GM12801 (cell line): Measurements from ENCODE around the gene GAREM1.

Experiments
- TF ChIP-seq, protein P1 (sequence below): IDR thresholded peaks from one replicate; pipeline ENCODE4 v1.5.1; 2011; ENCODE audit warnings: control low read depth; ENCODE audit not compliant: insufficient read length; ENCODE audit errors: extremely low read depth

GAREM1 gene

DNA sequence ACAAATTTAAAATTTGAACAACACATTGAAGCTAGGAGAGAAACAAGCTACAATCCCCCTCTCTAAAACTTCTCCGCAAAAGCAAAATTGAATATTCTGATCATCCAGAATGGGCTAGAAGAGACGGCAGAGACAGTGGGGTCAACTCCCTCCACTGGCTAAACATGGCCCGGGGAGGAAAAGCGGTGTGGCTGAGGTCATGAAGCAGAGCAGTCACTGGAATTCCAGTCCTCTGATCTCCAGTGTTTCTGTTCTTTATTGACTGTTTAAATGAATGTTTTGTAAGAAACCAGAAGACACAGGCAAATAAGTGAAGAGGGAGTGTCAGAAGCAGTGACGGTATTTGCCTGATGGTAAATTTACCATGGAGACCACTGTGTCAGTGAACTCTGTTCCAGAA lies 116.2 kb downstream of the GAREM1 start:
- TF ChIP-seq, protein P1, sequence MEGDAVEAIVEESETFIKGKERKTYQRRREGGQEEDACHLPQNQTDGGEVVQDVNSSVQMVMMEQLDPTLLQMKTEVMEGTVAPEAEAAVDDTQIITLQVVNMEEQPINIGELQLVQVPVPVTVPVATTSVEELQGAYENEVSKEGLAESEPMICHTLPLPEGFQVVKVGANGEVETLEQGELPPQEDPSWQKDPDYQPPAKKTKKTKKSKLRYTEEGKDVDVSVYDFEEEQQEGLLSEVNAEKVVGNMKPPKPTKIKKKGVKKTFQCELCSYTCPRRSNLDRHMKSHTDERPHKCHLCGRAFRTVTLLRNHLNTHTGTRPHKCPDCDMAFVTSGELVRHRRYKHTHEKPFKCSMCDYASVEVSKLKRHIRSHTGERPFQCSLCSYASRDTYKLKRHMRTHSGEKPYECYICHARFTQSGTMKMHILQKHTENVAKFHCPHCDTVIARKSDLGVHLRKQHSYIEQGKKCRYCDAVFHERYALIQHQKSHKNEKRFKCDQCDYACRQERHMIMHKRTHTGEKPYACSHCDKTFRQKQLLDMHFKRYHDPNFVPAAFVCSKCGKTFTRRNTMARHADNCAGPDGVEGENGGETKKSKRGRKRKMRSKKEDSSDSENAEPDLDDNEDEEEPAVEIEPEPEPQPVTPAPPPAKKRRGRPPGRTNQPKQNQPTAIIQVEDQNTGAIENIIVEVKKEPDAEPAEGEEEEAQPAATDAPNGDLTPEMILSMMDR: no peak

DNA sequence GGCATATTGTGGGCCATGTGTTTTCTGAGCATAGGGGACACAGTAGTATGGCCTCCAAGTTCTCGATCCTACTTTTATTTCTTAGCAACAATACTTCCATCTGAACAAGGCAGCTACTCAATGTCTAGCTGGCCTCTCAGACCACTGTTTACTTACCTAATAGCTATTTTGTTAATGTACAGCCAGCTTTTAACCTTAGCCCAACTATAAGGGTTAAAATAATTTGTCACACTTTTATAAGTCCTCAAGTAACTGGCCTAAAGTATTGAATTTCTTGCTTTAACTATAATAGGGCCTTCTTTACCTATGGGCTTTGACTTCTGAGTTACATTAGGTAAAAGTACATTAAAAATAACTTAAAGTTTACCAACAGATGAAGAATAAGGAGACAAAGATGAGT lies 117.4 kb downstream of the GAREM1 start:
- TF ChIP-seq, protein P1: no peak

DNA sequence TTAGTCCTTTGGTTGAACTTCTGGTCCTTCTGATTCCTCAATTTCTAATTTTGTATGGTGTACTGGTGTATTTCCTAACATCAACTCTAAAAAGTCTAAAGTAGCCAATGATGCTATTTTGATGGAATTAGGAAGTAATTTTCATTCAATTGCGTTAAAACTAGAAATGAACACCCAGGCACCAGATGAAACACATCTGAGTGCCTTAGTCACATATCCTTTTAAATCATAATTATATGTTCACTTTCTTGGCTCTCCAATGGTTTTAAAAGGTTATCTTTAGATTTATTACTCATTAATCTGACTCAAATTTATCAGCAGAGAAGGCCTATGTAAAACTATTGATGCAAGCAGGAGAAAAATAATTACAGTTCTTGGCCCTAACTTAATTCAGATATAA lies 119.7 kb downstream of the GAREM1 start:
- TF ChIP-seq, protein P1: no peak

DNA sequence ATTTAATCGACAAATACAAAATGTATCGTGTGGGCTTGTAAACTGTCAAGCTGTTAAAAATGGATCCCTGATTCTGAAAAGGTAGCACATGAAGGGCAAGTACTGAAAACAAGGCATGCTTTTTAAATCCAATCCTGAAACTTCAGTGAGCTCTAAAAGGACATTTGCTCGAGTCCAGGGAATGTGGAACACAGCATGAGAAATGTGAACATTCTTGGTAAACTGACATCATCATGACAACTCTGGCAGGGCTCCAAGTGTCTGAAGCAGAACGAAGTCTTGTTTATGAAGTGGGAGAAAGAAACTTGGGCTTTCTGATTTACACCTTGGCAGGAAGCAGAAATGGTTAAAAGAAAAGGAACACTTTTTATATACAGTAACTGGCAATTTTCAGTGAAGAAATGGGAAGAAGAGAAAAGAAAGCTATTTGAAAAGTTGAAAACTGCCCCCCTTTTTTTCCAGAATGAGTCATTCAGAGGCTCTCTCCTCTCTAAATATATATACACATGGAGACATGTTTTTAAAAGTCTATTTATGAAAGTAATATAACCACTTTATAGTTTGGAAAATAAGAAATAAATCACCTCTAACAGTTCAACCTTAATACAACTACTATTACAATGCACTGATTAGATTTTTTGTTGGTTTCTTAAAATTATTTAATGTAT lies 120.8 kb downstream of the GAREM1 start:
- TF ChIP-seq, protein P1: no peak

DNA sequence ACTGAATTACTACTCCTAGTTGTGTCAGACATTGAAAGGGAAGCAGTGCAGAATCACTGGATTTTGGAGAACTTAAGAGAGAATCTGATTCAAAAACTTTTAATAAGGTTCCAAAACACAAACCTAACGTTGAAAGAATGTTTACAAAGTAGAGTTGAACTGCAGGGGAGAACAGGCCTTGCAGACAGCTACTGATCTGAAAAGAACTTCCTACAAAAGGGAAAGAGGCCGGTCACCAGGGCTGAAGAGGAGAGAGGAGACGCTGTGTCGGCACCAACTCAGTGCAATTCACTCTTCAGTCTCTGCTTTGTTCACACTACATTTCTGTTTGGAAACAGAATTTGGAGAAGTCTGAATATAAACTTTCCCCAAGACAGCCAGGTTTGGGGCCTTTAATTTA lies 124.0 kb downstream of the GAREM1 start:
- TF ChIP-seq, protein P1: no peak

DNA sequence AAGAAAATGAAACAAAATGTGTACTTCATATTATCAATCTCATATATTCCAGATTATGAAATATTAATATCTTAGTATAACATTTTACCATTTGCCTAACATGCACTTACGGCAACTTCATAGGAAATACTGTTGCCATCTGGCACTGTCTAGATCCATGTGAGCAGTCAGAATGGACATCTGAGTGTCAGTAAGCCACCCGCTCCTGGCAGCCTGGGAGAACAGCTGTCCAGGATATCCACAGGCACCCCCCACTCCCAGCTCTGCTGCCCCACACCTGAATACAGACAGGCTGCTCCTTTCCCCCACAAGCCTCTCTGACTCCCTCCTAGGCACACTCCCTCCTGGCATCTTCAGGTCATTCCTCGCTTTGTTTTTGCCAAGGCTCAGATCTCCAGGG lies 127.0 kb downstream of the GAREM1 start:
- TF ChIP-seq, protein P1: no peak

DNA sequence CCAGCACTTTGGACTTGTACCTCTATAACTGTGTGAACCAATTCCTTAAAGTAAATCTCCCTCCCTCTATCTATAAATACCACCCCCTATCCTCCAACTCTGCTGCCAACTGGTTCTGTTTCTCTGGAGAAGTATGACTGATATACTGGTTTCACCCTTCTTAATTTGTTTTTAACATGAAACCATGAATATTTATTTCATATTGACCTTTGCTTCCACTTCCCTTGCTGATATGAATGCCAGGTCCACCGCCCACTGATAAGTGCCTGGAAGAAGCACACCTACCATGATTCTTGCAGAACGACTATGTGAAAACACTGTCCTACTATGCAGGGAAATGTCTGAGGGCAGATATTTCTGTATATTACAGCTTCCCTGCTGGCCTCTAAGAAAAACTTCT lies 131.6 kb downstream of the GAREM1 start:
- TF ChIP-seq, protein P1: no peak

DNA sequence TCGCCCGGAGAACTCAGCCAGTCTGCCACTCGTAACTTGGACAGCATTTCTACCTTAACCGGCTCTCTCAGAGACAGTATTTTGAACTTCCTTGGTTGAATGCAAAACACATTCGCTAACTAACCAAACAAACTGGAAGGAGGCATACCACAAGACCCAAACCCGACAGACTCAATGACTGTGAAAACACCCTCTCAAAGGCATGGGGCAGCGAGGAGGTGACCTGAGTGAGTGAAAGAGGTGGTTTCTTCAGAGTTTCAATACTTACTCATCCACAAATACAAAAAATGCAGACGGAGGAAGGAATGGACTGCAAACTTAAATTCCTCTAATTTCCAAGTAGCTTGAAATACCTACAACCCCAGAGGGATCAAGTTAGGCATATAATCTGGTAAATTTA lies 132.9 kb downstream of the GAREM1 start:
- TF ChIP-seq, protein P1: no peak
